PC-9 (cell line): ENCODE data around the gene MSI2.

Source experiments
- EZH2 ChIP-seq: fragments of 200-600 bp; sonication (generic); IDR thresholded peaks from 2 replicates; pipeline ENCODE4 v1.8.0; 2017; ENCODE audit warnings: antibody characterized with exemption, low read depth
- TF ChIP-seq, protein P1 (sequence below): fragments of 200-600 bp; sonication (generic); conservative IDR thresholded peaks from 2 replicates; pipeline ENCODE4 v1.6.1; 2017; ENCODE audit warnings: mixed run types, antibody characterized with exemption, mild to moderate bottlenecking, moderate library complexity

DNA sequence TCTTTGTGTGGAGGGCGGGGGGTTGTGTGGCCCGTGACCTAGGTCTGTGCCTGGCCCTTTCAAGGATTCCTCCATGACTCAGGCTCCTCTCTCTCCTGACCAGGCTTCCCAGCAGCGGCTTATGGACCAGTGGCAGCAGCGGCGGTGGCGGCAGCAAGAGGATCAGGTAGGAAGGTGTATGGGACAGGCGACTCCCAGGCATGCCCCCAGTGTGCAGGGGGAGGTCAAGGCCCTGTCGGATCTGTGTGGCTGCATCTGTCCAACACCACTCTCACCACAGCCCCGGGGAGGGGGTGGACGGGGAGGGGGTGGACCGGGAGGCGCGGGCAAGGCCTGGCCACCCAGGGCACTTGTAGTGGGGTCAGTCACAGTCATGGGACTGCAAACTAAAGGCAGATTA lies 395.7 kb downstream of the MSI2 start:
- TF ChIP-seq, protein P1, sequence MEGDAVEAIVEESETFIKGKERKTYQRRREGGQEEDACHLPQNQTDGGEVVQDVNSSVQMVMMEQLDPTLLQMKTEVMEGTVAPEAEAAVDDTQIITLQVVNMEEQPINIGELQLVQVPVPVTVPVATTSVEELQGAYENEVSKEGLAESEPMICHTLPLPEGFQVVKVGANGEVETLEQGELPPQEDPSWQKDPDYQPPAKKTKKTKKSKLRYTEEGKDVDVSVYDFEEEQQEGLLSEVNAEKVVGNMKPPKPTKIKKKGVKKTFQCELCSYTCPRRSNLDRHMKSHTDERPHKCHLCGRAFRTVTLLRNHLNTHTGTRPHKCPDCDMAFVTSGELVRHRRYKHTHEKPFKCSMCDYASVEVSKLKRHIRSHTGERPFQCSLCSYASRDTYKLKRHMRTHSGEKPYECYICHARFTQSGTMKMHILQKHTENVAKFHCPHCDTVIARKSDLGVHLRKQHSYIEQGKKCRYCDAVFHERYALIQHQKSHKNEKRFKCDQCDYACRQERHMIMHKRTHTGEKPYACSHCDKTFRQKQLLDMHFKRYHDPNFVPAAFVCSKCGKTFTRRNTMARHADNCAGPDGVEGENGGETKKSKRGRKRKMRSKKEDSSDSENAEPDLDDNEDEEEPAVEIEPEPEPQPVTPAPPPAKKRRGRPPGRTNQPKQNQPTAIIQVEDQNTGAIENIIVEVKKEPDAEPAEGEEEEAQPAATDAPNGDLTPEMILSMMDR: no peak
- TF ChIP-seq EZH2: no peak
